Liver (tissue), 3 donors: ENCODE measurements around the gene DNAJA2.

Source experiments
- EGR1 ChIP-seq, 2 donors: IDR thresholded peaks; 2 replicates each; pipeline ENCODE4 v1.6.1; 2016 to 2018; ENCODE audit warnings: antibody characterized with exemption in 2 of 2, low read depth in 2 of 2
- RAD21 ChIP-seq, 2 donors: IDR thresholded peaks; 2 replicates each; pipeline ENCODE4 v1.6.1; 2016; ENCODE audit warnings: antibody characterized with exemption in 2 of 2, mild to moderate bottlenecking in 2 of 2
- SP1 ChIP-seq: IDR thresholded peaks from 2 replicates; pipeline ENCODE4 v1.6.1; 2018; ENCODE audit warnings: antibody characterized with exemption, mild to moderate bottlenecking
- TAF1 ChIP-seq: conservative IDR thresholded peaks from 2 replicates; pipeline ENCODE4 v1.6.1; 2016; ENCODE audit warnings: antibody characterized with exemption, mild to moderate bottlenecking
- TF ChIP-seq, protein P1 (sequence below): fragments of 150-350 bp; IDR thresholded peaks from 2 replicates; pipeline ENCODE4 v1.5.1; 2017; ENCODE audit warnings: improper control_type of control experiment, low read depth, low read length; ENCODE audit not compliant: missing input control
- TF ChIP-seq, protein P2 (sequence below): IDR thresholded peaks from 2 replicates; pipeline ENCODE4 v1.6.1; 2016; ENCODE audit warnings: antibody characterized with exemption, mild to moderate bottlenecking
- donor health status: healthy.
- donor health status: healthy.

DNA sequence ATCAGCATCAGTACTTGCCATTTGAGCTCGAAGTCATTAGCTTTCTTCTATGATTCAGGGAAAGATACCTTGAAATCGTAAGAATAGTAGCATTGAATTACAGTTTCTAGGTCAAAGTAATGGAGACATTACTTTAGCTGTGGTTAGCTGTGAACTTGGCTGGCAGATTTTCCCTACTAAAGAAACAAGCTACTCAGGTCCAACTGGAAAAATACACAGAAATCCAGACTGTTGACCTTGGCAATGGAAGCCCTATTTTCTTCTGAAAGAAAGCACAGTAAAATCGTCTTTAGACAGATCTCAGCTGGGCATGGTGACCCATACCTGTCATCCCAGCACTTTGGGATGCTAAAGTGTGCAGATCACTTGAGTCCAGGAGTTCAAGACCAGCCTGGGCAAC, 13.4 kb upstream of the DNAJA2 start:
- TF ChIP-seq EGR1 (IDR thresholded peaks at IDR 0.05; ENCODE audit: low read depth in 2 of 2): no peak
- TF ChIP-seq, protein P1, sequence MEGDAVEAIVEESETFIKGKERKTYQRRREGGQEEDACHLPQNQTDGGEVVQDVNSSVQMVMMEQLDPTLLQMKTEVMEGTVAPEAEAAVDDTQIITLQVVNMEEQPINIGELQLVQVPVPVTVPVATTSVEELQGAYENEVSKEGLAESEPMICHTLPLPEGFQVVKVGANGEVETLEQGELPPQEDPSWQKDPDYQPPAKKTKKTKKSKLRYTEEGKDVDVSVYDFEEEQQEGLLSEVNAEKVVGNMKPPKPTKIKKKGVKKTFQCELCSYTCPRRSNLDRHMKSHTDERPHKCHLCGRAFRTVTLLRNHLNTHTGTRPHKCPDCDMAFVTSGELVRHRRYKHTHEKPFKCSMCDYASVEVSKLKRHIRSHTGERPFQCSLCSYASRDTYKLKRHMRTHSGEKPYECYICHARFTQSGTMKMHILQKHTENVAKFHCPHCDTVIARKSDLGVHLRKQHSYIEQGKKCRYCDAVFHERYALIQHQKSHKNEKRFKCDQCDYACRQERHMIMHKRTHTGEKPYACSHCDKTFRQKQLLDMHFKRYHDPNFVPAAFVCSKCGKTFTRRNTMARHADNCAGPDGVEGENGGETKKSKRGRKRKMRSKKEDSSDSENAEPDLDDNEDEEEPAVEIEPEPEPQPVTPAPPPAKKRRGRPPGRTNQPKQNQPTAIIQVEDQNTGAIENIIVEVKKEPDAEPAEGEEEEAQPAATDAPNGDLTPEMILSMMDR: no peak
- TF ChIP-seq SP1: no peak
- TF ChIP-seq, protein P2, sequence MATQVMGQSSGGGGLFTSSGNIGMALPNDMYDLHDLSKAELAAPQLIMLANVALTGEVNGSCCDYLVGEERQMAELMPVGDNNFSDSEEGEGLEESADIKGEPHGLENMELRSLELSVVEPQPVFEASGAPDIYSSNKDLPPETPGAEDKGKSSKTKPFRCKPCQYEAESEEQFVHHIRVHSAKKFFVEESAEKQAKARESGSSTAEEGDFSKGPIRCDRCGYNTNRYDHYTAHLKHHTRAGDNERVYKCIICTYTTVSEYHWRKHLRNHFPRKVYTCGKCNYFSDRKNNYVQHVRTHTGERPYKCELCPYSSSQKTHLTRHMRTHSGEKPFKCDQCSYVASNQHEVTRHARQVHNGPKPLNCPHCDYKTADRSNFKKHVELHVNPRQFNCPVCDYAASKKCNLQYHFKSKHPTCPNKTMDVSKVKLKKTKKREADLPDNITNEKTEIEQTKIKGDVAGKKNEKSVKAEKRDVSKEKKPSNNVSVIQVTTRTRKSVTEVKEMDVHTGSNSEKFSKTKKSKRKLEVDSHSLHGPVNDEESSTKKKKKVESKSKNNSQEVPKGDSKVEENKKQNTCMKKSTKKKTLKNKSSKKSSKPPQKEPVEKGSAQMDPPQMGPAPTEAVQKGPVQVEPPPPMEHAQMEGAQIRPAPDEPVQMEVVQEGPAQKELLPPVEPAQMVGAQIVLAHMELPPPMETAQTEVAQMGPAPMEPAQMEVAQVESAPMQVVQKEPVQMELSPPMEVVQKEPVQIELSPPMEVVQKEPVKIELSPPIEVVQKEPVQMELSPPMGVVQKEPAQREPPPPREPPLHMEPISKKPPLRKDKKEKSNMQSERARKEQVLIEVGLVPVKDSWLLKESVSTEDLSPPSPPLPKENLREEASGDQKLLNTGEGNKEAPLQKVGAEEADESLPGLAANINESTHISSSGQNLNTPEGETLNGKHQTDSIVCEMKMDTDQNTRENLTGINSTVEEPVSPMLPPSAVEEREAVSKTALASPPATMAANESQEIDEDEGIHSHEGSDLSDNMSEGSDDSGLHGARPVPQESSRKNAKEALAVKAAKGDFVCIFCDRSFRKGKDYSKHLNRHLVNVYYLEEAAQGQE: no peak
- TF ChIP-seq RAD21 (IDR thresholded peaks at IDR 0.05): no peak
- TF ChIP-seq TAF1: no peak
